Bronchial epithelial cell (primary cell): ENCODE results near the gene MRPS5. TPM values are rescaled to one million over a fixed set of nuclear protein-coding genes. Genes with fewer than 3 reads are reported as not detected.

Experiments
- DNase-seq: peaks from one replicate; pipeline ENCODE4 v3.0.0-alpha.2; 2010; ENCODE audit warnings: low read depth
- FAIRE-seq: peaks from 2 replicates; lab custom pipeline; 2011; peaks lifted over from hg19 to GRCh38; lab: Jason Lieb, UNC
- H3K27me3 ChIP-seq: 2 replicates; pipeline ENCODE4 v1.5.1; 2011; ENCODE audit warnings: low read length; ENCODE audit not compliant: control insufficient read depth, insufficient read depth
- H3K36me3 ChIP-seq: 2 replicates; pipeline ENCODE4 v1.5.1; 2011; ENCODE audit warnings: low read length; ENCODE audit not compliant: control insufficient read depth, insufficient read depth
- H3K4me3 ChIP-seq: 2 replicates; pipeline ENCODE4 v1.5.1; 2011; ENCODE audit warnings: mild to moderate bottlenecking, low read depth, low read length, control low read depth
- total RNA-seq: library from RNA; depleted of rRNA; stranded (reverse); fragments of >200 nt; gene quantifications from 2 replicates; pipeline ENCODE4 v1.2.1, GENCODE V29; 2014
- TF ChIP-seq, protein P1 (sequence below): IDR thresholded peaks from 2 replicates; pipeline ENCODE4 v1.5.1; 2011; ENCODE audit warnings: mild to moderate bottlenecking, moderate library complexity, low read length, control low read depth, inconsistent platforms; ENCODE audit not compliant: insufficient read depth, severe bottlenecking

MRPS5 gene
- total RNA-seq, 1 donor from 2014 or later, result 59.8 TPM

- no peaks in the 10 kb centered on the region for H3K27me3 ChIP-seq
- no peak for FAIRE-seq
- H3K4me3 ChIP-seq, result no peak overlapping the region
- DNase-seq, result no peak
- no peaks in the 10 kb centered on the region for H3K36me3 ChIP-seq
- TF ChIP-seq, protein P1, sequence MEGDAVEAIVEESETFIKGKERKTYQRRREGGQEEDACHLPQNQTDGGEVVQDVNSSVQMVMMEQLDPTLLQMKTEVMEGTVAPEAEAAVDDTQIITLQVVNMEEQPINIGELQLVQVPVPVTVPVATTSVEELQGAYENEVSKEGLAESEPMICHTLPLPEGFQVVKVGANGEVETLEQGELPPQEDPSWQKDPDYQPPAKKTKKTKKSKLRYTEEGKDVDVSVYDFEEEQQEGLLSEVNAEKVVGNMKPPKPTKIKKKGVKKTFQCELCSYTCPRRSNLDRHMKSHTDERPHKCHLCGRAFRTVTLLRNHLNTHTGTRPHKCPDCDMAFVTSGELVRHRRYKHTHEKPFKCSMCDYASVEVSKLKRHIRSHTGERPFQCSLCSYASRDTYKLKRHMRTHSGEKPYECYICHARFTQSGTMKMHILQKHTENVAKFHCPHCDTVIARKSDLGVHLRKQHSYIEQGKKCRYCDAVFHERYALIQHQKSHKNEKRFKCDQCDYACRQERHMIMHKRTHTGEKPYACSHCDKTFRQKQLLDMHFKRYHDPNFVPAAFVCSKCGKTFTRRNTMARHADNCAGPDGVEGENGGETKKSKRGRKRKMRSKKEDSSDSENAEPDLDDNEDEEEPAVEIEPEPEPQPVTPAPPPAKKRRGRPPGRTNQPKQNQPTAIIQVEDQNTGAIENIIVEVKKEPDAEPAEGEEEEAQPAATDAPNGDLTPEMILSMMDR, result no peak
Observed at GRCh38 chr2:95138702-95139101, 17.1 kb upstream of the MRPS5 start.

- TF ChIP-seq, protein P1, result no peak
- peak; percentile 4 for DNase-seq
- H3K36me3 ChIP-seq, result no peaks in the 10 kb centered on the region
- peak overlapping the region; percentile 99 for H3K4me3 ChIP-seq
- no peak for FAIRE-seq
- no peaks in the 10 kb centered on the region for H3K27me3 ChIP-seq
Observed at GRCh38 chr2:95122197-95122551, 566 bp upstream of the MRPS5 start.

DNA sequence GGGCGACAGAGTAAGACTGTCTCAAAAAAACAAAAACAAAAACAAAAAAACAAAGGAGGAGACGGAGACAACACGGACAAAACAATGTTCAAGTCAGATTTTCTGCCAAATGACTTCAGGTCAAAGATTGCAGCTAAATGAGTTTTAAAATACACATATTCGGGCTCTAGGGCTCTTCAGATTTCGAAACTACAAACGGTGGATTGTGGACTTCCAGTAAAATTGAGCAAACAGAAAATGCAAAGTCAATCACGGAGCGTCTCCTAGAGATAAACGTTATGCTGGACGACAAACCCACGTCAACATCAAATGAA, 558 bp downstream of the MRPS5 start:
- Histone ChIP-seq H3K36me3 (no peaks in the 10 kb centered on the region), H3K4me3 (peak overlapping the region; percentile 99), H3K27me3 (no peaks in the 10 kb centered on the region)
- FAIRE-seq (no peak), DNase-seq (no peak)
- TF ChIP-seq, protein P1, result no peak

DNA sequence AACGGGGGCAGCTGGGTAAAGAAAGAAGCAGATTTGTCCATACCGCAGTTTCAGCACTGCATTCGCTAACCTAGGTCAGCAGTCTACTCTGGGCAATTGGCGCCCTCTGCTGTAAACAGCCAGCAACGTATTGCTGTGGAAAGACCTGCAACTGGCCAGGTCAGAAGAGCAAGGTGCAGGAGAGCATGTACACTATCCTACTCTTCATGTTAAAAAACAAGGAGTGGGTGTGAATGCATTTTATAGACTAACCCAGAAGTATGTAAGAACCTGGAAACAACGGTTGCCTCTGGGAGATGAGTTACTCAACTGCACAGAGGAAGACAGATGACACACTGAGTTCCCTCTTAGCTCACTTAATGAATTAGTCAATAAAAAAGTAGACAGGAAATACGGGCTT, 6.2 kb downstream of the MRPS5 start:
- Histone ChIP-seq H3K27me3 (no peaks in the 10 kb centered on the region), H3K4me3 (no peak overlapping the region), H3K36me3 (peaks cover 4% of the 10 kb centered on the region)
- DNase-seq (peak; percentile 67), FAIRE-seq (peak; percentile 28)
- TF ChIP-seq, protein P1, result peak; percentile 88

GRCh38 chr2:95113464-95113863, 8.1 kb downstream of the MRPS5 start:
- Histone ChIP-seq H3K4me3 (no peak overlapping the region), H3K36me3 (peaks cover 9% of the 10 kb centered on the region), H3K27me3 (no peaks in the 10 kb centered on the region)
- TF ChIP-seq, protein P1, result no peak
- DNase-seq (no peak), FAIRE-seq (no peak)

GRCh38 chr2:95110395-95110794, 11.2 kb downstream of the MRPS5 start:
- H3K36me3 ChIP-seq, result peaks cover 17% of the 10 kb centered on the region

More at GRCh38 chr2:95110395-95110794, 11.2 kb downstream of the MRPS5 start:
- H3K4me3 ChIP-seq, result no peak overlapping the region
- no peaks in the 10 kb centered on the region for H3K27me3 ChIP-seq
- FAIRE-seq, result no peak
- TF ChIP-seq, protein P1, result no peak
- DNase-seq, result no peak
